HFFc6 (cell line): ENCODE results near the gene CCR4. TPM values are rescaled to one million over a fixed set of nuclear protein-coding genes. Genes with fewer than 3 reads are reported as not detected.
A peak's percentile ranks its signal among the peaks of the same experiment; 100 is the strongest.
"Not testable (repeated sequence)": the region's sequence is repeated elsewhere in the genome, so short reads cannot be mapped to it uniquely, and the experiment has no call there.

Experiments
- DNase-seq: peaks from one replicate; pipeline ENCODE4 v3.0.0-alpha.2; 2018
- H3K27ac Mint-ChIP-seq: 2 replicates; pipeline ENCODE4 v1.8.0; 2020; ENCODE audit warnings: mild to moderate bottlenecking, mixed read lengths
- H3K27me3 Mint-ChIP-seq: 2 replicates; pipeline ENCODE4 v1.8.0; 2021; ENCODE audit warnings: mild to moderate bottlenecking, moderate library complexity, mixed read lengths; ENCODE audit not compliant: insufficient read depth
- H3K36me3 Mint-ChIP-seq: 2 replicates; pipeline ENCODE4 v1.8.0; 2021; ENCODE audit warnings: low read depth, mixed read lengths
- H3K4me1 Mint-ChIP-seq: 2 replicates; pipeline ENCODE4 v1.8.0; 2020; ENCODE audit warnings: low read depth, mixed read lengths
- H3K4me3 Mint-ChIP-seq: 2 replicates; pipeline ENCODE4 v1.8.0; 2020; ENCODE audit warnings: mild to moderate bottlenecking, moderate library complexity, mixed read lengths
- H3K9me3 Mint-ChIP-seq: 2 replicates; pipeline ENCODE4 v1.8.0; 2020; ENCODE audit warnings: mild to moderate bottlenecking, mixed read lengths
- total RNA-seq, 6 experiments: library from RNA; stranded (reverse); fragmentation: NEBNext Ultra II Directional; extraction: Animal tissue kit (Norgen Biotek cat#: 25700); gene quantifications; 2 replicates in 1 of 6; 3 replicates in 5 of 6; pipeline ENCODE4 v1.2.3, GENCODE V29; 2021
- TF ChIP-seq, protein P1 (sequence below): fragments of 200-600 bp; sonication (generic); IDR thresholded peaks from 2 replicates; pipeline ENCODE4 v1.5.0; 2021; ENCODE audit warnings: antibody characterized with exemption, mild to moderate bottlenecking

Gene CCR4
- total RNA-seq, 6 experiments from 2014 or later = not detected

DNA sequence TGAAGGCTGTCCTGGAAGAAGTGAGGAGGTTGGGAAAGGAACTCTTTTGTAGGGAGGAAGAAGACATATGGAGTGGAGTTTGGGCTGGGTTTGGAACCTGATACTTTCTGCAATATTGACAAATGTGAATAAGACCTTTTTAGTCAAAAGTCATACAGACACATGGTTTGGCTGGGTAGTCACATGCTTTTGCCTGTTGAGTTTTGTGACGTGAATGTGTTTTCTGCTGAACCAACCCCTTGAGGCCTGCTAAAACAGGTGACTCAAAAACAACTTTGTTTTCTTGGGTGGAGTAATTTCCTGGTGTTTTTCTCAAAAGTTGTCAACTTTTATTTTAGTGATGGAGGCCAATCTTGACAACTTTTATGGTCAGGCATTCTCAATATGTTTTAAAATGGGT, 39.4 kb upstream of the CCR4 start:
- DNase-seq = no peak
- TF ChIP-seq, protein P1, sequence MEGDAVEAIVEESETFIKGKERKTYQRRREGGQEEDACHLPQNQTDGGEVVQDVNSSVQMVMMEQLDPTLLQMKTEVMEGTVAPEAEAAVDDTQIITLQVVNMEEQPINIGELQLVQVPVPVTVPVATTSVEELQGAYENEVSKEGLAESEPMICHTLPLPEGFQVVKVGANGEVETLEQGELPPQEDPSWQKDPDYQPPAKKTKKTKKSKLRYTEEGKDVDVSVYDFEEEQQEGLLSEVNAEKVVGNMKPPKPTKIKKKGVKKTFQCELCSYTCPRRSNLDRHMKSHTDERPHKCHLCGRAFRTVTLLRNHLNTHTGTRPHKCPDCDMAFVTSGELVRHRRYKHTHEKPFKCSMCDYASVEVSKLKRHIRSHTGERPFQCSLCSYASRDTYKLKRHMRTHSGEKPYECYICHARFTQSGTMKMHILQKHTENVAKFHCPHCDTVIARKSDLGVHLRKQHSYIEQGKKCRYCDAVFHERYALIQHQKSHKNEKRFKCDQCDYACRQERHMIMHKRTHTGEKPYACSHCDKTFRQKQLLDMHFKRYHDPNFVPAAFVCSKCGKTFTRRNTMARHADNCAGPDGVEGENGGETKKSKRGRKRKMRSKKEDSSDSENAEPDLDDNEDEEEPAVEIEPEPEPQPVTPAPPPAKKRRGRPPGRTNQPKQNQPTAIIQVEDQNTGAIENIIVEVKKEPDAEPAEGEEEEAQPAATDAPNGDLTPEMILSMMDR = no peak

DNA sequence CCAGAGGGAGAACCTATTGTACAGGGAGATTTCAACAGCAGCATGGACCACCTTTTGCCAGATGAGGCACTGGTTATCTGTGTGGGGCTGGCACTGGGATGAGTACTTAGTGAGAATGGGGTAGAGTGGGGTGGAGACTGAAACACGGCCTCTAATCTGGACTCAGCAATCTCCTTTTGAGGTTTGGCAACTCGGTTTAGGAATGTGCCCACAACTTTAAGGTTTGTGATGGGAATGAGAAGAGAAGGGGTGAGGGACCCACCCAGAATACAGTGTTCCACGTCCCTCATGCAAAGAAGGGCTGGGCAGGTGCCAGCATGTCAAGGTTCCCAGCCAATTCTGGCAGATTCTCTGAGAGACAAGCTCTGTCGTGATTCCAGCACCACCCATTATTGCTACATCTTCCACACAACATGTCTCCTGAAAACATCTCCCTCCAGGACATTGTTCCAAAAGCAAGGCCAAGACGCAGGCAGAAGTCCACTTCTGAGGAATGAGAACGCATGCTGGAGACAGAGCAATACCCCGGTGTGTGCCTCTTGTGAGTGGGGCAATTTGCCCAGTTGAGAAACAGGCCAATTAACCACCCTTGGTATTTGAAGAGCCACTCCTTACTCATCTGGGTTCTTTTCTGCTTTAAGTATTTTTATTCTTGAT, 37.5 kb upstream of the CCR4 start:
- H3K4me1 Mint-ChIP-seq = peaks cover 13% of the 10 kb centered on the region
- H3K36me3 Mint-ChIP-seq = no peaks in the 10 kb centered on the region
- H3K27me3 Mint-ChIP-seq = peaks cover 6% of the 10 kb centered on the region
- peaks cover 14% of the 10 kb centered on the region for H3K9me3 Mint-ChIP-seq
- TF ChIP-seq, protein P1 = 0 out of 2 replicates have a peak, but pooled peaks have one; percentile 16
- no peak overlapping the region for H3K27ac Mint-ChIP-seq
- DNase-seq = peak; percentile 68
- H3K4me3 Mint-ChIP-seq = no peak overlapping the region; the same call in 1 of the 2 replicates

More for the DNA sequence above, 39.4 kb upstream of the CCR4 start:
- Mint-ChIP-seq H3K27ac (no peak overlapping the region), H3K36me3 (no peaks in the 10 kb centered on the region), H3K4me1 (peaks cover 13% of the 10 kb centered on the region), H3K4me3 (no peak overlapping the region), H3K27me3 (no peaks in the 10 kb centered on the region; the same call in 1 of the 2 replicates), H3K9me3 (peaks cover 5% of the 10 kb centered on the region)

DNA sequence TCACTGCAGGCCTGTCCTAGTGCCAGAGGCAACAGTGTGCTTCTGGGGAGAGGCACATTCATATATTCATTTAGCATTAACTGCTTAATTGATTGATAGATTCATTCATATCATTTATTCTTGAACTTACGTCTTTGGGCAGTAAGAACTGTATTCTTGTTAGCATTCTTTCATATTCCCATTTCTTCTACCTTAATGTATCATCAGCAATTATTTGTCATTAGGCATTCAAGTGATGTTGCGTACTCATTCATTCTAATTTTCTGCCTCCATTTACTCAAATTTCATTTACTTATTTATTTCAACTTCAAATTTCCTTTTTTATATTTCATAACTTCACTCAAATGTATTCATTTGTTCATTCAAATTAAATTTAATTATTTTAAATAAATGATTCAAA, 31.5 kb upstream of the CCR4 start:
- H3K9me3 Mint-ChIP-seq = peaks cover 14% of the 10 kb centered on the region
- H3K4me3 Mint-ChIP-seq = no peak overlapping the region
- TF ChIP-seq, protein P1 = no peak
- H3K27me3 Mint-ChIP-seq = peaks cover 25% of the 10 kb centered on the region
- no peak overlapping the region for H3K27ac Mint-ChIP-seq
- no peaks in the 10 kb centered on the region for H3K36me3 Mint-ChIP-seq
- no peak for DNase-seq
- H3K4me1 Mint-ChIP-seq = no peaks in the 10 kb centered on the region

DNA sequence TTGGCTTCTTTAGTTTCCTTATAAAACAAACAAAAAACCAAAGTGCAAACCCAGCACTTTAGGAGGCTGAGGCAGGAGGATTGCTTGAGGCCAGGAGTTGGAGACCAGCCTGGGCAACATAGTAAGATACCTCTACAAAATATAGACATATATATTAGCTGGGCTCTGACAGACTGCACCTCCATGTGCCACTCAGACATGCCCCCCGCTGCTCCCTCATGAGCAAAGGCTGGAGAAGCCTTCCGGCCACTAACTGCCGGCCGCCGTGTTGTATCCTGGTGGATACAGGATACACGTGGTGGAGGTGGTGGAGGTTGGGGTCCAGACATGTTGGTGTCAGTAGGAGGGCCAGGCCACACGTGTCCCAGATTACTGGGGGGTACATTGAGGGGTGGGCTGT, 29.4 kb upstream of the CCR4 start:
- Mint-ChIP-seq H3K27ac (no peak overlapping the region), H3K4me3 (no peak overlapping the region), H3K9me3 (peaks cover 9% of the 10 kb centered on the region), H3K4me1 (no peaks in the 10 kb centered on the region), H3K36me3 (no peaks in the 10 kb centered on the region), H3K27me3 (peaks cover 26% of the 10 kb centered on the region)
- TF ChIP-seq, protein P1 = no peak
- no peak for DNase-seq

DNA sequence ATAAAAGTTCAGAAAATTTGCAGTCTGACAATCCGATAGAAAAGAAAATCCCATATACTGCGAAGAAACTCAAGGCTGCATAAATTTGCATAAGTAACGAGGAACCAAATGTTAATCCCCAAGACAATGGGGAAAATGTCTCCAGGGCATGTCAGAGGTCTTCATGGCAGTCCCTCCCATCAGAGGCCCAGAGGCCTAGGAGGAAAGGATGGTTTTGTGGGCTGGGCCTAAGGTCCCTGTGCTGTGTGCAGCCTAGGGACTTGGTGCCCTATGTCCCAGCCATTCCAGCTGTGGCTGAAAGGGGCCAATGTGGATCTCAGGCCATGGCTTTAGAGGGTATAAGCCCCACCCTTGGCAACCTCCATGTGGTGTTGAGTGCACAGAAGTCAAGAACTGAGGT, 21.3 kb upstream of the CCR4 start:
- Mint-ChIP-seq H3K27ac (no peak overlapping the region), H3K9me3 (no peaks in the 10 kb centered on the region), H3K36me3 (no peaks in the 10 kb centered on the region), H3K4me1 (peaks cover 5% of the 10 kb centered on the region; the same call in 1 of the 2 replicates), H3K4me3 (no peak overlapping the region), H3K27me3 (peaks cover 10% of the 10 kb centered on the region)
- TF ChIP-seq, protein P1 = no peak
- DNase-seq = no peak

DNA sequence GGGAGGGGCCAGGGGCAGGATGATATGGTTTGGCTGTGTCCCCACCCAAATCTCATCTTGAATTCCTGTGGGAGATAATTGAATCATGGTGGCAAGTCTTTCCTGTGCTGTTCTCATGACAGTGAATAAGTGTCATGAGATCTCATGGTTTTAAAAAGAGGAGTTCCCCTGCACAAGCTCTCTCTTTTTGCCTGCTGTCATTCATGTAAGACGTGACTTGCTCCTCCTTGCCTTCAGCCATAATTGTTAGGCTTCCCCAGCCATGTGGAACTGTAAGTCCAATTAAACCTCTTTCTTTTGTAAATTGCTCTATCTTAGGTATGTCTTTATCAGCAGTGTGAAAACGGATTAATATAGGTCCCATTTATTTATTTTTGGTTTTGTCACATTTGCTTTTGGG, 20.2 kb upstream of the CCR4 start:
- H3K4me1 Mint-ChIP-seq, H3K9me3 Mint-ChIP-seq, H3K4me3 Mint-ChIP-seq, H3K36me3 Mint-ChIP-seq, DNase-seq, H3K27ac Mint-ChIP-seq: not testable (repeated sequence)
- H3K27me3 Mint-ChIP-seq = peaks cover 10% of the 10 kb centered on the region
